ENCODE data around the gene PKNOX2.

PKNOX2 gene

DNA sequence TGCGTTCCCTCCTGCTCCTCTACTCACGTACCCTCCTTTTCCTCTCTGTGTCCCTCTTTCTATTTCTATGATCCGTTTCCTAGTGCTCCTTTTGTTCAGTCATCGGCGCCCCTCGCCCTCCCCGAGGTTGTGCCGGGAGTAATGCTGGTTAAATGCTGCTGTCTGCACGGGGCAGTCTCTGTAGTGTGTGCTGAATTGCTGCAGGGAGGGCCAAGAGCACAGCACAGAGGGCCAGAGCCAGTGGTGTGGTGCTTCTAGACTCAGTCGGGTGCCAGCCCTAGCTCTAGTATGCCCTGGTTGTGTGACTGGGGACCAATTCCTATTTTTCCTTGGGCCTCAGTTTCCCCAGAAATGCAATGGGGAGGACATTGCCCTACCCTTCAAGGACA, 98.3 kb downstream of the PKNOX2 start:
- DNase-seq (ENCODE audit: low spot score) = no peak

DNA sequence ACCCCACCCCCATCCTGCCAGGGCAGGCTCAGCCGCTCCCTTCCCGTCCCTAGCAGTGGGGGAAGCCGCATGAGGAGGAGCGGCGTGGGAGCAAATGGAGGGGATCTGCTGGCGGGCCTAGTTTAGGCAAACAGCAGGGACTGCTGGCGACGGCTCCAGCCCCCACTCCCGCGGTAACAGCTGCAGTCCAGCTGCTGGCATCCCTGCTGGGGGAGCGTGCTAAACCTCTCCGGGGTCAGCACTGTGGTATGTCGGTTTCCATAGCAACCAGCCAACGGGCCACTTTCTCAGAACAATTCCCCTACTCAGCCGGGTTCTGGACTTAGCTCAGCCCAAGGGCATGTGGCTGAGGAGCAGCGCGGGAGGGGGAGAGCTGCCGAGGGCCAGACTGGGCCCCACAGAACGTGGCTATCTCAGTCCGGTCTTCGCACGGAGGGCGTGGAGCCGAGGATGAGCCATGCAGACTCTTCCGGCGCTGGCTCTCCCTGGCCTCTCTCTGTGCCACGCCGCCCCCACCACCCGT, 98.8 kb downstream of the PKNOX2 start:
- no peak for DNase-seq (ENCODE audit: low spot score)

- DNase-seq (ENCODE audit: low spot score) = no peak
Measured at GRCh38 chr11:125264100-125265022, 99.8 kb downstream of the PKNOX2 start.

DNA sequence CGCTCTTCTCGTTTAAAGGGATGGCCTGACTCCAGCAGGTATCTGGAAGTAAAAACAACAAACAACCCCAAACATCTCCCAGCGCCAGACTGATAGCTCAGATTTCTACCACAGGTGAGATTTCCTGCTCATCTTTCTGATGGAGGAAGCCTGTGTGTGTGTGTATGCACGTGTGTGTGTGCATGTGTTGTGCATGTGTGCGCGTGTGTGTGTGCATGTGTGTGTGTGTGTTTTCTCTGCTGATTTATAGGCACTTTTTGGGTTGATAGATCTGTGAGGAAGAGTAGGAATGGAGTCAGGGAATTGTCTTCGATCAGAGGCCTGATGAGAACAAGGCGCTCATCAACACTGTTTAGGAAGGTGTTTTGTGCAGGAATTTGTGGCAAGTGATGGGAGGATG, 103.0 kb downstream of the PKNOX2 start:
- DNase-seq (ENCODE audit: low spot score) = no peak

DNA sequence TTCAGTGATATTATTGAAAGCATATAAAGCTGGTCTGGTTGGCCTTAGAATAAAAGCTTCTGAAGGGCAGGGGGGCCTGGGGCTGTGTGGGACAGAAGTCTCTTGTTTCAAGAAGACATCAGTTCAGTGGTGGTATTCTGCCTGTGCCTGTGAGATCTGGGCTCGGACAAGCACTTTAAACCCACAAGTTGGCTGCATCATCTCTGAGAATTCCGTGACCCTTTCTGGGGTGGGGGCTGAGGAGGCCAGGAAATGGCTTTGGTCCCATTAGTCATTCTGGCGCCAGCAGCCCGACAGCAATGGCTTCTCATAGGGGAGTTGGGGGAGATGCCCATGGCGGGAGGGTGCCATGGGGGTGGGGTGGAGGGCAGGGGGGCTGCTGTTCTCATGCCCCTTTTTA, 104.1 kb downstream of the PKNOX2 start:
- DNase-seq (ENCODE audit: low spot score) = no peak

DNA sequence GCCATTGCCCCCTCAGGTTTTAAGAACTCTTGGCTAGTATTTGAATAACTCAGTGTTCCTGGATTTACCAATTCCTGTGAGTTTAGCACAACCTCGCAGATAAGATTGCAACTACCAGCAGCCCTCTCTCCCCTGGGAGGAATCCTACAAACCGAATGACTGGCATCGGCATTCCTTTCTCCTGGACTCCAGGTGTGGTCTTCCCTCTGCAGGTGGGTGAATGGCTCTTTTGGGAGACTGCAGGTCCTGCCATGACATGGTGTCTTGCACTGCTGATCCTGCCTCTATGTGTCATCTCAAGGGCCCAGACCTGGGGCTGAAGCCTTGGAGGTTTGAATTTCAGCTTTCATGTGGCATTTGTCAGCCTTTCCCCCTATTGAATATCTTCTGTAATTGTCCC, 105.6 kb downstream of the PKNOX2 start:
- DNase-seq (ENCODE audit: low spot score) = no peak

GRCh38 chr11:125270711-125271110, 106.2 kb downstream of the PKNOX2 start:
- DNase-seq (ENCODE audit: low spot score) = no peak

- no peak for DNase-seq (ENCODE audit: low spot score)
Measured at GRCh38 chr11:125271483-125272091, 107.0 kb downstream of the PKNOX2 start.

- DNase-seq (ENCODE audit: low spot score) = no peak
Measured at GRCh38 chr11:125272092-125272491, 107.5 kb downstream of the PKNOX2 start.

- DNase-seq (ENCODE audit: low spot score) = no peak
Measured at GRCh38 chr11:125272821-125273220, 108.3 kb downstream of the PKNOX2 start.

GRCh38 chr11:125273519-125274000, 109.0 kb downstream of the PKNOX2 start:
- DNase-seq (ENCODE audit: low spot score) = no peak

- DNase-seq (ENCODE audit: low spot score) = no peak
Measured at GRCh38 chr11:125274309-125274708, 109.8 kb downstream of the PKNOX2 start.

DNA sequence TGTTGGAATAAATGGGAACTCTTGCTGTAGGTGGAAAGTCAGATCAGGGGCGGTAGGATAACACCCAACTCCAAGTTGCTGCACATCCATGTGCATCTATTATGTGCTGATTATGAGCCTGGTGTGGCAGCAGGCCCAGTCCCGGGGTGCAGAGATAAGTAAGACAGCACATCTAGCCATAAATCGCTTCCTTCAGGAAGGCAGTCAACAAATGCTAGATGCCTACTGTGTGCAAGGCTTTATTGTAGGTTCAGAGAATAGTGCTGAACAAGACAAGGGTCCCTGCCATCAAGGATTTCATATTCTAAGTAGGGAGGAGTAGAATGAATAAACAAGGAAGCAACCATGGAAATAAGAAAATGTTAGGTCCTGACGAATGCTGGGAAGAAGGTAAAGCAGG, 110.2 kb downstream of the PKNOX2 start:
- DNase-seq (ENCODE audit: low spot score) = no peak

DNA sequence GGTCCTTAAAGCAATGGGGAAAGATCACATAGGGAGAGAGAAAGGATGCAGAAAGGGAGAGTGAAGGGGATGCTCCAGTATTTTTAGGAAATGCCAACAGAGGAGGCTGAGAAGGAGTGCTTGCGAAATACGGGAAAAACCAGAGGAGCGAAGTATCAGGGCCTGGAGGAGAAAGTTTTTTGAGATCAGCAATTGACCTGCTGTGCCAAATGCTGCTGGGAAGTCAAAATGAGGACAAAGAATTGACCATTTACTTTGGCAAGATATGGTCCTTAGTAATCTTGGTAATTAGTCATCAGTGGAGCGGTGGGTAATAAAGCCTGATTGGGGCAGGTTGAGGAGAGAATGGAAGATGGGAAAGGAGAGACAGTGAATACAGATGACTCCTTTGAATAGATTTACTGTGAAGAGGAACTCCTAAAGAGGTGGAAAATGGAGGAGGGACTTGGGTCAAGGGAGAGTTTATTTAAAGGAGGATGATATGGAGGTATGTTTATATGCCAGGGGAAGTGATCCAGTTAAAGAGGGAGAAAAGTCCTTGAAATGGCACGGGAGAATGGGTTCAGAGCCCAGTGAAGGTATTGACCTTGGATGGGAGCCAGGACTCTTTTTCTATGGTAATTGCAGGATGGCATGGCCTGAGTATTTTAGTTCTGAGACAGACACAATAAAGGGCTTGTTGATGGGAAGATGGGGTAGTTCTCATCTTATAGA, 111.5 kb downstream of the PKNOX2 start:
- no peak for DNase-seq (ENCODE audit: low spot score)

DNA sequence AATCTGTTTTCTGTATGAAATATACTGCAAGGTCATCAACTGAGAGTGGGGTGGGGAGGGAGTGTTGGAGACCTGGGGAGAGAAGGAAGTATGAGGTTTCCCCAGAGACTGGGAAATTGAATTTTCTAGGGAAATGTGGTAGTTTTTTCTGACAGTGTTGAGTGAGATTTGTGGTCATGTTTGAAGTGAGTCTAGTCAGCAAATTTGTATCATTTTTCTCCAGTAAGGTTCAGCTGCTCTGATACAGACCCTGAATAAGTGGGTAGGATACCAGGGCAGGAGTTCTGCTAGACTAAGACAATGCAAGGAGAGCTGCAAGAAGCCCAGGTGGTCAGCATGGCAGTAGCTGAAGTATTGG, 112.0 kb downstream of the PKNOX2 start:
- DNase-seq (ENCODE audit: low spot score) = no peak

- DNase-seq (ENCODE audit: low spot score) = no peak
Measured at GRCh38 chr11:125279676-125280418, 115.3 kb downstream of the PKNOX2 start.

GRCh38 chr11:125280646-125281045, 116.1 kb downstream of the PKNOX2 start:
- no peak for DNase-seq (ENCODE audit: low spot score)

DNA sequence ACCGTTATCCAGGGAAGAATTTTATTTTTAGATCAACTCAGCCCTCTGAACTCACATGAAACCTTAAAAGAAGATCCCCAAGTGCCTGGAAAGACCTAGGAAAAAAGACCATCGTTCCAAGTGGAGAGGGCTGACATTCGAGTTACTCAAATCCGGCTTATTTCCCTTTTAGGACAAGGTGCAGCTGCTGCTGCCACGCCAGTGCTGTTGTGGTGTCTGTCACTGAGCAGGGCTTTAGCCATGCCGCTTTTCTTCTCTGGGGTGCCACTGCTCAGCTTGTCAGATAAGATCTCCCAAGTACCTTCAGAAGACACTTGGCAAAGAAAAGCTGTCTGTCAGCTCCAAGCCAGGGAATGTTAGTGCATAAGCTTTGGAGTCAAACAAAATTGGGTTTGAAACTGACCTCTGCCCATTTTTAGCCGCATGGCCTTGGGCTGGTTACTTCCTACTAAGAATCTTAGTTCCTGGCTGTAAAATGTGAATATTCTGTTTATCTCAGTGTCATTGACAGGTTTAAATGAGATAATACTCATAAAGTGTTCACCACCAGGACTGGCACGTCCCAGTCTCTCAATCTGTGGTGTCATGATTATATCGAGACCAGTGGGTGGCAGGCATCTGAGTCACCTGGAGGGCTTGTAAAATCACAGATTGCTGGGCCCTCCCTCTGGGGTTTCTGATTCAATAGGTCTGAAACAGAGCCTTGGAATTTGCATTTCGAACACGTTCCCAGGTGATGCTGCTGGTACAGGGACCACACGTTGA, 117.5 kb downstream of the PKNOX2 start:
- no peak for DNase-seq (ENCODE audit: low spot score)

DNA sequence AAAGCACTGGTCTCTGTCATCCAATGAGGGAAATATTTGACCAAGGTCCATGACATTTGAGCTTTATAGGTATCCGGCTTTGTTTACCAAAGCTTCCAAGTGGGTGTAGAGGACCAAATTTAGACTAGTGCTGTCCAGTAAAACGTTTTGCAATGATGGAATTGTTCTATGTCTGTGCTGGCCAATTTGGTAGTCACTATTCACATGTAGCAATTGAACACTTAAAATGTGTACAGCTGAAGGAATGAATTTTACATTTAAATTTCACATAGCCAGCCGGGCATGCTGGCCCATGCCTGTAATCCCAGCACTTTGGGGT, 118.0 kb downstream of the PKNOX2 start:
- no peak for DNase-seq (ENCODE audit: low spot score)

- DNase-seq (ENCODE audit: low spot score) = no peak
Measured at GRCh38 chr11:125284245-125284850, 119.8 kb downstream of the PKNOX2 start.

GRCh38 chr11:125285844-125286243, 121.3 kb downstream of the PKNOX2 start:
- no peak for DNase-seq (ENCODE audit: low spot score)
